ENCODE results near the gene QRSL1. TPM values are rescaled to one million over a fixed set of nuclear protein-coding genes. Genes with fewer than 3 reads are reported as not detected.
"Not testable (repeated sequence)": the region's sequence is repeated elsewhere in the genome, so short reads cannot be mapped to it uniquely, and the experiment has no call there.

Gene QRSL1
- total and polyA plus RNA-seq, 2 donors from 2014 or later, result 12.5 to 18.0 TPM

GRCh38 chr6:106694343-106694742, 65.0 kb downstream of the QRSL1 start:
- H3K4me3 ChIP-seq (ENCODE audit: low read length in 3 of 3), result no peak overlapping the region
- TF ChIP-seq CTCF (IDR thresholded peaks at IDR 0.05; ENCODE audit: borderline replicate concordance, extremely low read depth, insufficient read depth), result no peak
- no peaks in the 10 kb centered on the region for H3K36me3 ChIP-seq (ENCODE audit: control insufficient read depth in 2 of 3, insufficient read depth in 3 of 3, low read length in 3 of 3)
- intact Hi-C loops (cut with DNase I), result no loop called here
- no peak overlapping the region for H3K27ac ChIP-seq (ENCODE audit: low read depth in 2 of 2, low read length in 2 of 2)
- H3K4me1 ChIP-seq (ENCODE audit: control insufficient read depth in 2 of 3, insufficient read depth in 2 of 3, low read depth in 1 of 3, low read length in 3 of 3), result peaks cover 0 to 28% (median 6%) of the 10 kb centered on the region in 3 donors
- FAIRE-seq (no peak), DNase-seq (peak in 3 of 5 donors; percentile 27 to 45 (median 35))
- H3K9ac ChIP-seq (ENCODE audit: low read length in 3 of 3), result peak overlapping the region in 1 of 3 donors; percentile 60
- H3K9me3 ChIP-seq (ENCODE audit: control insufficient read depth in 2 of 3, insufficient read depth in 1 of 3, low read length in 3 of 3), result no peaks in the 10 kb centered on the region
- no peaks in the 10 kb centered on the region for H3K27me3 ChIP-seq (ENCODE audit: control insufficient read depth, insufficient read depth, low read length)

GRCh38 chr6:106700581-106700980, 71.2 kb downstream of the QRSL1 start:
- TF ChIP-seq CTCF (IDR thresholded peaks at IDR 0.05; ENCODE audit: borderline replicate concordance, extremely low read depth, insufficient read depth), result no peak
- Histone ChIP-seq H3K27me3 (ENCODE audit: control insufficient read depth, insufficient read depth, low read length) (no peaks in the 10 kb centered on the region), H3K27ac (ENCODE audit: low read depth in 2 of 2, low read length in 2 of 2) (no peak overlapping the region), H3K9ac (ENCODE audit: low read length in 3 of 3) (no peak overlapping the region), H3K9me3 (ENCODE audit: control insufficient read depth in 2 of 3, insufficient read depth in 1 of 3, low read length in 3 of 3) (peaks cover 0 to 7% (median 0%) of the 10 kb centered on the region in 3 donors), H3K4me3 (ENCODE audit: low read length in 3 of 3) (no peak overlapping the region), H3K36me3 (ENCODE audit: control insufficient read depth in 2 of 3, insufficient read depth in 3 of 3, low read length in 3 of 3) (no peaks in the 10 kb centered on the region), H3K4me1 (ENCODE audit: control insufficient read depth in 2 of 3, insufficient read depth in 2 of 3, low read depth in 1 of 3, low read length in 3 of 3) (peaks cover 0 to 15% (median 9%) of the 10 kb centered on the region in 3 donors)
- intact Hi-C loops (cut with DNase I), result no loop called here
- DNase-seq, result no peak
- FAIRE-seq, result no peak

GRCh38 chr6:106701201-106701600, 71.8 kb downstream of the QRSL1 start:
- DNase-seq; H3K27me3 ChIP-seq (ENCODE audit: control insufficient read depth, insufficient read depth, low read length); FAIRE-seq; H3K36me3 ChIP-seq (ENCODE audit: control insufficient read depth in 2 of 3, insufficient read depth in 3 of 3, low read length in 3 of 3); H3K27ac ChIP-seq (ENCODE audit: low read depth in 2 of 2, low read length in 2 of 2); H3K9me3 ChIP-seq (ENCODE audit: control insufficient read depth in 2 of 3, insufficient read depth in 1 of 3, low read length in 3 of 3); intact Hi-C loops (cut with DNase I); H3K9ac ChIP-seq (ENCODE audit: low read length in 3 of 3); H3K4me3 ChIP-seq (ENCODE audit: low read length in 3 of 3): not testable (repeated sequence)
- H3K4me1 ChIP-seq (ENCODE audit: control insufficient read depth in 2 of 3, insufficient read depth in 2 of 3, low read depth in 1 of 3, low read length in 3 of 3), result peaks cover 0 to 15% (median 9%) of the 10 kb centered on the region in 3 donors

GRCh38 chr6:106702046-106702445, 72.7 kb downstream of the QRSL1 start:
- H3K9ac ChIP-seq (ENCODE audit: low read length in 3 of 3), result no peak overlapping the region
- H3K36me3 ChIP-seq (ENCODE audit: control insufficient read depth in 2 of 3, insufficient read depth in 3 of 3, low read length in 3 of 3), result no peaks in the 10 kb centered on the region
- no peak for DNase-seq
- peaks cover 0 to 15% (median 9%) of the 10 kb centered on the region in 3 donors for H3K4me1 ChIP-seq (ENCODE audit: control insufficient read depth in 2 of 3, insufficient read depth in 2 of 3, low read depth in 1 of 3, low read length in 3 of 3)
- H3K4me3 ChIP-seq (ENCODE audit: low read length in 3 of 3), result peak overlapping the region in 1 of 3 donors; percentile 47
- H3K27ac ChIP-seq (ENCODE audit: low read depth in 2 of 2, low read length in 2 of 2), result peak overlapping the region; percentile 14 to 87
- peaks cover 0 to 7% (median 0%) of the 10 kb centered on the region in 3 donors for H3K9me3 ChIP-seq (ENCODE audit: control insufficient read depth in 2 of 3, insufficient read depth in 1 of 3, low read length in 3 of 3)
- intact Hi-C loops (cut with DNase I), result no loop called here
- no peak for FAIRE-seq
- no peaks in the 10 kb centered on the region for H3K27me3 ChIP-seq (ENCODE audit: control insufficient read depth, insufficient read depth, low read length)
- no peak for TF ChIP-seq CTCF (IDR thresholded peaks at IDR 0.05; ENCODE audit: borderline replicate concordance, extremely low read depth, insufficient read depth)
